Measurements from ENCODE around the gene SAP130. TPM values are rescaled to one million over a fixed set of nuclear protein-coding genes. Genes with fewer than 3 reads are reported as not detected.

Gene SAP130
- total and polyA plus RNA-seq, 2 of the 8 experiments (the other 6 are each of a cell fraction or from before 2014, with no cell fraction given) = 51.4 to 54.3 TPM

- no peaks in the 10 kb centered on the region for H3K79me2 ChIP-seq (ENCODE audit: control insufficient read depth in 1 of 2, insufficient read depth in 2 of 2, low read length in 2 of 2)
- no peaks in the 10 kb centered on the region; the same call in 1 of the 2 replicates for H3K79me1 ChIP-seq (ENCODE audit: low read depth, low read length)
- H3K9ac ChIP-seq (replicated peaks in 1 of 4; ENCODE audit: extremely low read depth in 1 of 4, low read depth in 3 of 4, low read length in 3 of 4) = no peak overlapping the region
- no peak overlapping the region for H2BK120ac ChIP-seq (replicated peaks; ENCODE audit: low read depth, low read length)
- H3K23ac ChIP-seq (ENCODE audit: insufficient read length) = no peak overlapping the region
- H2BK12ac ChIP-seq (ENCODE audit: low read depth, low read length) = no peak overlapping the region
- H3K23me2 ChIP-seq (ENCODE audit: low read depth, low read length) = no peaks in the 10 kb centered on the region
- WGBS, 2 experiments (ENCODE audit: extremely low coverage in 1 of 2, insufficient coverage in 1 of 2, insufficient read length in 1 of 2, insufficient replicate concordance in 2 of 2, low coverage in 1 of 2, low lambda C conversion rate in 2 of 2, missing lambda C conversion rate in 1 of 2) = 96% methylated on average over 6 of the region's 6 CpGs; no CpG with 5 or more reads in 1 of the 2 experiments
- H2BK5ac ChIP-seq (ENCODE audit: low read depth, low read length) = no peak overlapping the region
- H3K36me3 ChIP-seq (ENCODE audit: control insufficient read depth in 2 of 4, insufficient read depth in 4 of 4, low read length in 3 of 4) = peaks cover 13 to 62% (median 43%) of the 10 kb centered on the region in 4 experiments; a peak in 7 of 8 replicates
- H2BK15ac ChIP-seq (ENCODE audit: low read length) = no peak overlapping the region
- DNase-seq (ENCODE audit: low read depth in 1 of 2, low spot score in 2 of 2) (no peak), FAIRE-seq (no peak)
- H4K5ac ChIP-seq (ENCODE audit: insufficient read length, low read depth, low read length) = no peak overlapping the region
- no peak overlapping the region for H3K4me3 ChIP-seq (ENCODE audit: extremely low read depth in 1 of 4, insufficient read depth in 2 of 4, low read depth in 3 of 4, low read length in 4 of 4)
- no peaks in the 10 kb centered on the region for H3K9me3 ChIP-seq (ENCODE audit: insufficient read depth in 2 of 2, low read depth in 1 of 2, low read length in 1 of 2)
- no peaks in the 10 kb centered on the region for H3K27me3 ChIP-seq (replicated peaks in 1 of 4; ENCODE audit: control insufficient read depth in 3 of 4, extremely low read depth in 1 of 4, insufficient read depth in 3 of 4, low read length in 3 of 4)
- peaks cover 0 to 5% of the 10 kb centered on the region in 2 experiments for H4K20me1 ChIP-seq (replicated peaks in 1 of 2; ENCODE audit: control insufficient read depth in 1 of 2, insufficient read depth in 2 of 2, low read length in 2 of 2)
- H3K4me1 ChIP-seq (replicated peaks in 1 of 4; ENCODE audit: control insufficient read depth in 3 of 4, insufficient read depth in 4 of 4, low read length in 3 of 4) = no peaks in the 10 kb centered on the region
- H2AK5ac ChIP-seq (ENCODE audit: low read depth, low read length) = no peak overlapping the region
- ChIA-PET CTCF (ENCODE audit: partially characterized antibody) (no interaction called here), POLR2A (ENCODE audit: partially characterized antibody) (interaction anchor here (0.6 kb wide), 1 partner anchor 65 kb away, joined by 4 read pairs; no protein-coding TSS in a partner anchor)
- no peak overlapping the region for H3K4ac ChIP-seq (replicated peaks; ENCODE audit: insufficient read length, low read depth, low read length)
- H3K18ac ChIP-seq (ENCODE audit: extremely low read depth, low read length) = no peak overlapping the region
- TF ChIP-seq TEAD4 (IDR thresholded peaks at IDR 0.05; ENCODE audit: low read depth, low read length) (no peak), GABPA (IDR thresholded peaks at IDR 0.05; ENCODE audit: borderline replicate concordance, insufficient read depth, low read length) (no peak), SP2 (IDR thresholded peaks at IDR 0.05; ENCODE audit: low read length) (no peak), POLR2AphosphoS5 (IDR thresholded peaks at IDR 0.05; ENCODE audit: low read depth, low read length) (no peak), TAF1 (IDR thresholded peaks at IDR 0.05; ENCODE audit: low read depth, low read length) (no peak), MAX (IDR thresholded peaks at IDR 0.05) (no peak)
- TF ChIP-seq, protein P1, sequence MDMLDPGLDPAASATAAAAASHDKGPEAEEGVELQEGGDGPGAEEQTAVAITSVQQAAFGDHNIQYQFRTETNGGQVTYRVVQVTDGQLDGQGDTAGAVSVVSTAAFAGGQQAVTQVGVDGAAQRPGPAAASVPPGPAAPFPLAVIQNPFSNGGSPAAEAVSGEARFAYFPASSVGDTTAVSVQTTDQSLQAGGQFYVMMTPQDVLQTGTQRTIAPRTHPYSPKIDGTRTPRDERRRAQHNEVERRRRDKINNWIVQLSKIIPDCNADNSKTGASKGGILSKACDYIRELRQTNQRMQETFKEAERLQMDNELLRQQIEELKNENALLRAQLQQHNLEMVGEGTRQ (IDR thresholded peaks at IDR 0.05; ENCODE audit: low read length) = no peak
- H2BK20ac ChIP-seq (ENCODE audit: low read length) = no peak overlapping the region
- H3K14ac ChIP-seq (ENCODE audit: insufficient read length) = no peak overlapping the region
- no peak overlapping the region for H3K4me2 ChIP-seq (ENCODE audit: insufficient read depth in 1 of 2, low read depth in 2 of 2, low read length in 2 of 2)
- H2AFZ ChIP-seq (ENCODE audit: low read length) = no peak overlapping the region
- H4K91ac ChIP-seq (replicated peaks; ENCODE audit: insufficient read length, low read length) = no peak overlapping the region
- H3K56ac ChIP-seq (replicated peaks; ENCODE audit: insufficient read length, low read depth, low read length) = no peak overlapping the region
- H3K27ac ChIP-seq (ENCODE audit: low read depth, low read length) = no peak overlapping the region
- H4K8ac ChIP-seq (ENCODE audit: extremely low read depth, insufficient read depth, low read length) = no peak overlapping the region
Measured at GRCh38 chr2:127953128-127953718, 74.6 kb downstream of the SAP130 start.

Data from H1 (cell line).